WTC11 (cell line): ENCODE measurements around the gene CRELD2.

Source experiments
- AFF4 ChIP-seq: sonication (generic); formaldehyde crosslinking; IDR thresholded peaks from 2 replicates; pipeline ENCODE4 v1.8.1; 2023; ENCODE audit warnings: mild to moderate bottlenecking, missing genetic modification reagents, borderline replicate concordance
- ATF2 ChIP-seq: sonication (generic); formaldehyde crosslinking; IDR thresholded peaks from 2 replicates; pipeline ENCODE4 v1.8.1; 2022; ENCODE audit warnings: low read depth, missing genetic modification reagents, borderline replicate concordance
- ATF6 ChIP-seq: sonication (generic); formaldehyde crosslinking; IDR thresholded peaks from 2 replicates; pipeline ENCODE4 v1.8.1; 2023; ENCODE audit warnings: mild to moderate bottlenecking, missing genetic modification reagents
- CREB1 ChIP-seq: sonication (generic); formaldehyde crosslinking; IDR thresholded peaks from 2 replicates; pipeline ENCODE4 v1.8.0; 2023; ENCODE audit warnings: mild to moderate bottlenecking, missing genetic modification reagents
- CREM ChIP-seq: sonication (generic); formaldehyde crosslinking; IDR thresholded peaks from 2 replicates; pipeline ENCODE4 v1.8.1; 2022; ENCODE audit warnings: mild to moderate bottlenecking, missing genetic modification reagents, moderate library complexity
- CTCF ChIP-seq: fragments of 200-600 bp; IDR thresholded peaks from 2 replicates; pipeline ENCODE4 v1.8.0; 2022; ENCODE audit warnings: antibody characterized with exemption
- ETV6 ChIP-seq: sonication (generic); formaldehyde crosslinking; IDR thresholded peaks from 2 replicates; pipeline ENCODE4 v1.8.1; 2022; ENCODE audit warnings: mild to moderate bottlenecking, missing genetic modification reagents
- KAT7 ChIP-seq: sonication (generic); formaldehyde crosslinking; IDR thresholded peaks from 2 replicates; pipeline ENCODE4 v1.8.1; 2023; ENCODE audit warnings: missing genetic modification reagents, mild to moderate bottlenecking, borderline replicate concordance
- NFATC4 ChIP-seq: fragments of 250-450 bp; sonication (Bioruptor Pico); IDR thresholded peaks from 2 replicates; pipeline ENCODE4 v1.9.0; 2021; ENCODE audit warnings: mild to moderate bottlenecking
- PRDM15 ChIP-seq: sonication (generic); formaldehyde crosslinking; IDR thresholded peaks from 2 replicates; pipeline ENCODE4 v1.8.0; 2022; ENCODE audit warnings: missing genetic modification reagents
- TF ChIP-seq, protein P1 (sequence below): sonication (generic); formaldehyde crosslinking; IDR thresholded peaks from 2 replicates; pipeline ENCODE4 v1.8.0; 2022; ENCODE audit warnings: mild to moderate bottlenecking, missing genetic modification reagents
- TF ChIP-seq, protein P2 (sequence below): sonication (generic); formaldehyde crosslinking; IDR thresholded peaks from 2 replicates; pipeline ENCODE4 v1.8.0; 2022; ENCODE audit warnings: mild to moderate bottlenecking, missing genetic modification reagents
- TF ChIP-seq, protein P3 (sequence below): sonication (generic); formaldehyde crosslinking; IDR thresholded peaks from 2 replicates; pipeline ENCODE4 v1.8.1; 2022; ENCODE audit warnings: mild to moderate bottlenecking, missing genetic modification reagents, moderate library complexity, borderline replicate concordance

DNA sequence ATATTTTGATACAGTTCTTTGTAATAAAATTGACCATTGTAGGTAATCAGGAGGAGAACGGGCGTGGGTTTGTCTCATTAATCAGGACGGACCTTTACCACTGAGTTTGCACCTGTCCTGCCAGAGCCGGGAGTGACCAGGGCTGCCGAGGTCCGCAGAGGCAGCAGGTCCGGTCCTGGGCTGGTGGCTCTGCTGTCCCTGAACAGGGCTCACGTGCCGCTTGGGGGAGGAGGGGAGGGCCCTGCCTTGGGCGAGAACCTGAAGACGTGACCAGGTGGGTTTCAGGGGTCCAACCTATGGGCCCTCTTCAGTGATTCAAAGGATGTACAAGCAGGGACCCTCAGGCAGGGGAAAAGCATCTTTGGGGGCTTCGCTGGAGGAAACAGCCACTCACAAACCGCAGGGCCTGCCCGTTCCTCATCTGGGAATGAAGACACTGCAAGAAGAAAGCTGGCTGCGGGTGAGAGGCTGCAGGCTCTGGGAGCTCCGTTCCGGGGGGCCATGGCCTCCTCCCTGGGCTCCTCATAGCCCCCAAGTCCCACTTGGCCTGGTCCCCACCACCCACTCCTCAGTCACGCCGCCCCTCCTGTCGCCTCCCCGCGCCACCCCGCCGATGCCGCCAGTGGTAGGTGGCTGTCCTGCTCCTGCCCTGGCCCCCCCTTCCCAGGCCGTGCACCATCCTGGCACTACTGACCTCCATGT lies 9.2 kb downstream of the CRELD2 start:
- TF ChIP-seq CTCF (no peak), ATF2 (no peak), NFATC4 (CRISPR knock-in tag) (no peak), CREB1 (CRISPR knock-in tag) (no peak), PRDM15 (CRISPR knock-in tag) (no peak), ETV6 (no peak), AFF4 (no peak), CREM (CRISPR knock-in tag) (no peak), ATF6 (CRISPR knock-in tag) (no peak), KAT7 (CRISPR knock-in tag) (no peak)
- TF ChIP-seq, protein P1, sequence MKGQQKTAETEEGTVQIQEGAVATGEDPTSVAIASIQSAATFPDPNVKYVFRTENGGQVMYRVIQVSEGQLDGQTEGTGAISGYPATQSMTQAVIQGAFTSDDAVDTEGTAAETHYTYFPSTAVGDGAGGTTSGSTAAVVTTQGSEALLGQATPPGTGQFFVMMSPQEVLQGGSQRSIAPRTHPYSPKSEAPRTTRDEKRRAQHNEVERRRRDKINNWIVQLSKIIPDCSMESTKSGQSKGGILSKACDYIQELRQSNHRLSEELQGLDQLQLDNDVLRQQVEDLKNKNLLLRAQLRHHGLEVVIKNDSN = no peak
- TF ChIP-seq, protein P2, sequence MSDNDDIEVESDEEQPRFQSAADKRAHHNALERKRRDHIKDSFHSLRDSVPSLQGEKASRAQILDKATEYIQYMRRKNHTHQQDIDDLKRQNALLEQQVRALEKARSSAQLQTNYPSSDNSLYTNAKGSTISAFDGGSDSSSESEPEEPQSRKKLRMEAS (CRISPR knock-in tag) = no peak
- TF ChIP-seq, protein P3, sequence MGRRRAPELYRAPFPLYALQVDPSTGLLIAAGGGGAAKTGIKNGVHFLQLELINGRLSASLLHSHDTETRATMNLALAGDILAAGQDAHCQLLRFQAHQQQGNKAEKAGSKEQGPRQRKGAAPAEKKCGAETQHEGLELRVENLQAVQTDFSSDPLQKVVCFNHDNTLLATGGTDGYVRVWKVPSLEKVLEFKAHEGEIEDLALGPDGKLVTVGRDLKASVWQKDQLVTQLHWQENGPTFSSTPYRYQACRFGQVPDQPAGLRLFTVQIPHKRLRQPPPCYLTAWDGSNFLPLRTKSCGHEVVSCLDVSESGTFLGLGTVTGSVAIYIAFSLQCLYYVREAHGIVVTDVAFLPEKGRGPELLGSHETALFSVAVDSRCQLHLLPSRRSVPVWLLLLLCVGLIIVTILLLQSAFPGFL (CRISPR knock-in tag) = no peak
